Esophagus (tissue), 2 donors: ENCODE data around the gene MYPN. TPM values are rescaled to one million over a fixed set of nuclear protein-coding genes. Genes with fewer than 3 reads are reported as not detected.

Experiments used
- H3K27ac ChIP-seq, 2 donors: one replicate each; pipeline ENCODE4 v1.5.1; 2013; ENCODE audit warnings: low read depth in 2 of 2, mild to moderate bottlenecking in 2 of 2, inconsistent platforms in 1 of 2, low read length in 1 of 2, moderate library complexity in 1 of 2
- H3K27me3 ChIP-seq, 2 donors: one replicate each; pipeline ENCODE4 v1.6.1; 2013; ENCODE audit warnings: low read length in 2 of 2, control low read depth in 1 of 2, mild to moderate bottlenecking in 1 of 2; ENCODE audit not compliant: insufficient read depth in 2 of 2, control insufficient read depth in 1 of 2
- H3K36me3 ChIP-seq, 2 donors: one replicate each; pipeline ENCODE4 v1.6.1; 2013; ENCODE audit warnings: low read length in 1 of 2; ENCODE audit not compliant: control insufficient read depth in 2 of 2, insufficient read depth in 2 of 2
- H3K4me1 ChIP-seq, 2 donors: one replicate each; pipeline ENCODE4 v1.6.1; 2013; ENCODE audit warnings: low read length in 1 of 2; ENCODE audit not compliant: control insufficient read depth in 2 of 2, insufficient read depth in 2 of 2
- H3K4me3 ChIP-seq, 2 donors: one replicate each; pipeline ENCODE4 v1.5.1; 2013; ENCODE audit warnings: low read length in 2 of 2, mild to moderate bottlenecking in 2 of 2, low read depth in 1 of 2, moderate library complexity in 1 of 2
- H3K9me3 ChIP-seq, 2 donors: one replicate each; pipeline ENCODE4 v1.6.1; 2013; ENCODE audit warnings: mild to moderate bottlenecking in 2 of 2, low read depth in 1 of 2, low read length in 1 of 2, moderate library complexity in 1 of 2; ENCODE audit not compliant: control insufficient read depth in 2 of 2, insufficient read depth in 1 of 2
- WGBS, 2 donors: extraction: QIAGEN DNeasy Blood & Tissue Kit; methylation state at CpG; one replicate each; pipeline ENCODE4 v1.1.7; 2013; 5-methylcytosine and 5-hydroxymethylcytosine counted together
- polyA plus RNA-seq, 2 donors: library from polyadenylated mRNA; stranded (reverse); fragments of 200-250 nt; gene quantifications; one replicate each; pipeline ENCODE4 v1.2.3, GENCODE V29; 2013
- donor health status: healthy with polysubstance abuse.
- donor health status: Bipolar disorder and iron deficiency.

Gene MYPN
- polyA plus RNA-seq, 2 donors, result 0.01 TPM; not detected in 1

- WGBS, 2 donors, result 98 to 99% methylated on average over 5 of the region's 5 CpGs
- H3K36me3 ChIP-seq, result no peaks in the 10 kb centered on the region
- H3K9me3 ChIP-seq, result no peaks in the 10 kb centered on the region
- no peak overlapping the region for H3K4me3 ChIP-seq
- H3K27me3 ChIP-seq, result no peaks in the 10 kb centered on the region
- no peaks in the 10 kb centered on the region for H3K4me1 ChIP-seq
- no peak overlapping the region for H3K27ac ChIP-seq
Observed at GRCh38 chr10:68077026-68077425, 32.3 kb upstream of the MYPN start.

GRCh38 chr10:68079434-68079833 is 29.9 kb upstream of the MYPN start:
- Histone ChIP-seq H3K36me3 (no peaks in the 10 kb centered on the region), H3K4me3 (no peak overlapping the region), H3K27ac (no peak overlapping the region), H3K9me3 (no peaks in the 10 kb centered on the region), H3K4me1 (no peaks in the 10 kb centered on the region), H3K27me3 (no peaks in the 10 kb centered on the region)
- WGBS, 2 donors, result 93 to 95% methylated on average over 1 of the region's 1 CpG

- Histone ChIP-seq H3K4me3 (no peak overlapping the region), H3K27ac (no peak overlapping the region), H3K9me3 (no peaks in the 10 kb centered on the region), H3K27me3 (no peaks in the 10 kb centered on the region), H3K4me1 (no peaks in the 10 kb centered on the region), H3K36me3 (no peaks in the 10 kb centered on the region)
- 86% methylated on average over 5 of the region's 5 CpGs for WGBS, 2 donors
Observed at GRCh38 chr10:68080853-68081431, 28.3 kb upstream of the MYPN start.

- no peaks in the 10 kb centered on the region for H3K27me3 ChIP-seq
- no peaks in the 10 kb centered on the region for H3K4me1 ChIP-seq
- no peaks in the 10 kb centered on the region for H3K36me3 ChIP-seq
- H3K9me3 ChIP-seq, result no peaks in the 10 kb centered on the region
- 85 to 87% methylated on average over 6 of the region's 6 CpGs for WGBS, 2 donors
- no peak overlapping the region for H3K27ac ChIP-seq
- no peak overlapping the region for H3K4me3 ChIP-seq
Observed at GRCh38 chr10:68081916-68082315, 27.4 kb upstream of the MYPN start.

GRCh38 chr10:68082872-68083271 is 26.4 kb upstream of the MYPN start:
- Histone ChIP-seq H3K27me3 (no peaks in the 10 kb centered on the region), H3K27ac (no peak overlapping the region), H3K4me1 (peaks cover 0 to 2% of the 10 kb centered on the region in 2 donors), H3K9me3 (no peaks in the 10 kb centered on the region), H3K4me3 (no peak overlapping the region), H3K36me3 (no peaks in the 10 kb centered on the region)
- WGBS, 2 donors, result 33 to 45% methylated on average over 1 of the region's 1 CpG

- H3K4me1 ChIP-seq, result peaks cover 0 to 2% of the 10 kb centered on the region in 2 donors
- no peaks in the 10 kb centered on the region for H3K27me3 ChIP-seq
- no peak overlapping the region for H3K4me3 ChIP-seq
- no peaks in the 10 kb centered on the region for H3K36me3 ChIP-seq
- no peaks in the 10 kb centered on the region for H3K9me3 ChIP-seq
- WGBS, 2 donors, result 21 to 41% methylated on average over 1 of the region's 1 CpG
- no peak overlapping the region for H3K27ac ChIP-seq
Observed at GRCh38 chr10:68083953-68084352, 25.3 kb upstream of the MYPN start.

GRCh38 chr10:68084469-68084868 is 24.8 kb upstream of the MYPN start:
- Histone ChIP-seq H3K4me3 (no peak overlapping the region), H3K27me3 (no peaks in the 10 kb centered on the region), H3K4me1 (peaks cover 0 to 2% of the 10 kb centered on the region in 2 donors), H3K36me3 (no peaks in the 10 kb centered on the region), H3K9me3 (no peaks in the 10 kb centered on the region), H3K27ac (no peak overlapping the region)
- WGBS, 2 donors, result 89 to 92% methylated on average over 4 of the region's 4 CpGs

GRCh38 chr10:68086011-68086410 is 23.3 kb upstream of the MYPN start:
- Histone ChIP-seq H3K27ac (no peak overlapping the region), H3K9me3 (no peaks in the 10 kb centered on the region), H3K4me3 (no peak overlapping the region), H3K27me3 (no peaks in the 10 kb centered on the region), H3K36me3 (no peaks in the 10 kb centered on the region), H3K4me1 (peaks cover 0 to 2% of the 10 kb centered on the region in 2 donors)
- WGBS, 2 donors, result 62 to 63% methylated on average over 2 of the region's 2 CpGs

GRCh38 chr10:68086910-68087684 is 22.2 kb upstream of the MYPN start:
- WGBS, 2 donors, result 78 to 79% methylated on average over 7 of the region's 7 CpGs
- no peak overlapping the region for H3K27ac ChIP-seq
- no peaks in the 10 kb centered on the region for H3K27me3 ChIP-seq
- H3K9me3 ChIP-seq, result no peaks in the 10 kb centered on the region
- no peaks in the 10 kb centered on the region for H3K36me3 ChIP-seq
- peaks cover 0 to 2% of the 10 kb centered on the region in 2 donors for H3K4me1 ChIP-seq
- no peak overlapping the region for H3K4me3 ChIP-seq
